Prostate gland (tissue), 2 donors: ENCODE measurements around the gene TM9SF4. TPM values are rescaled to one million over a fixed set of nuclear protein-coding genes. Genes with fewer than 3 reads are reported as not detected.

Experiments
- DNase-seq: peaks from one replicate; pipeline ENCODE4 v3.0.0-alpha.2; 2019; ENCODE audit warnings: low spot score
- H3K27ac ChIP-seq, 2 donors: fragments of 200-600 bp; sonication (generic); 2 replicates each; pipeline ENCODE4 v1.5.1; 2017 to 2019
- H3K27me3 ChIP-seq: fragments of 200-600 bp; sonication (generic); replicated peaks from 2 replicates; pipeline ENCODE4 v1.5.1; 2019; ENCODE audit not compliant: insufficient read depth
- H3K36me3 ChIP-seq, 2 donors: fragments of 200-600 bp; sonication (generic); 1 replicate in 1 of 2; 2 replicates in 1 of 2; pipeline versions ENCODE4 v1.5.1 to v1.8.1; 2017 to 2019
- H3K4me1 ChIP-seq: fragments of 200-600 bp; sonication (generic); replicated peaks from 2 replicates; pipeline ENCODE4 v1.5.1; 2019
- H3K4me3 ChIP-seq, 2 donors: fragments of 200-600 bp; sonication (generic); 2 replicates each; pipeline ENCODE4 v1.5.1; 2017 to 2019
- H3K9me3 ChIP-seq: fragments of 200-600 bp; sonication (generic); 2 replicates; pipeline ENCODE4 v1.5.1; 2017
- CTCF ChIP-seq, 4 experiments: fragments of 200-600 bp in 2 of 4; fragments of 450-650 bp in 2 of 4; sonication (generic) in 2 of 4; IDR thresholded peaks; 1 replicate in 3 of 4; 2 replicates in 1 of 4; pipeline ENCODE4 v1.5.1; 2016 to 2019; ENCODE audit warnings: antibody characterized with exemption in 4 of 4, mild to moderate bottlenecking in 2 of 4, moderate library complexity in 2 of 4
- POLR2A ChIP-seq: fragments of 450-650 bp; IDR thresholded peaks from one replicate; pipeline ENCODE4 v1.6.1; 2016; ENCODE audit warnings: antibody characterized with exemption, mild to moderate bottlenecking
- POLR2AphosphoS5 ChIP-seq: sonication (generic); formaldehyde crosslinking; IDR thresholded peaks from one replicate; pipeline ENCODE4 v1.6.1; 2017; ENCODE audit warnings: antibody characterized with exemption
- WGBS: methylation state at CpG from one replicate; pipeline ENCODE4 v1.1.5; 2018; 5-methylcytosine and 5-hydroxymethylcytosine counted together
- intact Hi-C: fragments of 100-400 bp; cut with DNase I; formaldehyde crosslinking; loops from one replicate; pipeline ENCODE4 v1.14.2; 2022
- total RNA-seq, 2 donors: library from RNA; depleted of rRNA; stranded (reverse); fragments of >200 nt; gene quantifications; one replicate each; pipeline ENCODE4 v1.1.0, GENCODE V29; 2016

The TM9SF4 gene
- total RNA-seq, 2 donors from 2014 or later: 44.7 to 62.9 TPM

- 86% methylated on average over 3 of the region's 3 CpGs for WGBS
- H3K4me3 ChIP-seq: no peak overlapping the region
- TF ChIP-seq CTCF (IDR thresholded peaks at IDR 0.05) (no peak), POLR2A (no peak), POLR2AphosphoS5 (no peak)
- H3K27ac ChIP-seq: no peak overlapping the region
- intact Hi-C loops: no loop called here
- no peaks in the 10 kb centered on the region for H3K4me1 ChIP-seq
- H3K9me3 ChIP-seq: no peaks in the 10 kb centered on the region
- peaks cover 11 to 30% of the 10 kb centered on the region in 2 donors for H3K36me3 ChIP-seq
- H3K27me3 ChIP-seq: no peaks in the 10 kb centered on the region
- DNase-seq: no peak
Observed at GRCh38 chr20:32139947-32140346, 30.4 kb downstream of the TM9SF4 start.

DNA sequence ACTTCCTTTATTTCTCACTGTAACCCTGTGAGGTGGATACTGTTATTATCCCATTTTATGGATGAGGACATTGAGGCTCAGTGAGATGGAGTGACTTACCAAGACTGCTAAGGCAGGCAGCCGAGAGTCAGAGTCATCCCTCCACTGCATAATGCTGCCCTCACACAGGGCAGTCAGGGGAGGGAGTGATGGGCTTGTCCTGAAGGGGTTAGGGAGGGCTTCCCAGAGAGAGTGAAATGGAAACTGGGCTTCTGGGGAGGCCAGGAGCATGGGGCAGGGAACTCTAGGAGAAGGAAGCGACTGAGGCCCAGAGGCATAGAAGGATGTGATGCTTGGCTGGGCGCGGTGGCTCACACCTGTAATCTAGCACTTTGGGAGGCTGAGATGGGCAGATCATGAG, 31.1 kb downstream of the TM9SF4 start:
- Histone ChIP-seq H3K9me3 (no peaks in the 10 kb centered on the region), H3K27me3 (no peaks in the 10 kb centered on the region), H3K4me3 (no peak overlapping the region), H3K36me3 (peaks cover 11 to 35% of the 10 kb centered on the region in 2 donors), H3K27ac (no peak overlapping the region), H3K4me1 (no peaks in the 10 kb centered on the region)
- intact Hi-C loops: no loop called here
- TF ChIP-seq POLR2AphosphoS5 (no peak), CTCF (IDR thresholded peaks at IDR 0.05) (no peak), POLR2A (no peak)
- DNase-seq: no peak
- 73% methylated on average over 4 of the region's 4 CpGs for WGBS

- Histone ChIP-seq H3K4me1 (no peaks in the 10 kb centered on the region), H3K27me3 (no peaks in the 10 kb centered on the region), H3K36me3 (peaks cover 11 to 39% of the 10 kb centered on the region in 2 donors), H3K9me3 (no peaks in the 10 kb centered on the region), H3K4me3 (no peak overlapping the region), H3K27ac (no peak overlapping the region)
- DNase-seq: no peak
- TF ChIP-seq CTCF (IDR thresholded peaks at IDR 0.05) (no peak), POLR2A (no peak)
- intact Hi-C loops: no loop called here
- WGBS: 95% methylated on average over 21 of the region's 21 CpGs
Observed at GRCh38 chr20:32141465-32141980, 32.0 kb downstream of the TM9SF4 start.

- no peak for DNase-seq
- Histone ChIP-seq H3K27ac (no peak overlapping the region), H3K4me1 (no peaks in the 10 kb centered on the region), H3K36me3 (peaks cover 11 to 42% of the 10 kb centered on the region in 2 donors), H3K4me3 (no peak overlapping the region), H3K27me3 (no peaks in the 10 kb centered on the region), H3K9me3 (no peaks in the 10 kb centered on the region)
- WGBS: 82% methylated on average over 5 of the region's 5 CpGs
- intact Hi-C loops: no loop called here
- TF ChIP-seq CTCF (IDR thresholded peaks at IDR 0.05) (no peak), POLR2AphosphoS5 (no peak), POLR2A (no peak)
Observed at GRCh38 chr20:32142088-32142487, 32.6 kb downstream of the TM9SF4 start.

DNA sequence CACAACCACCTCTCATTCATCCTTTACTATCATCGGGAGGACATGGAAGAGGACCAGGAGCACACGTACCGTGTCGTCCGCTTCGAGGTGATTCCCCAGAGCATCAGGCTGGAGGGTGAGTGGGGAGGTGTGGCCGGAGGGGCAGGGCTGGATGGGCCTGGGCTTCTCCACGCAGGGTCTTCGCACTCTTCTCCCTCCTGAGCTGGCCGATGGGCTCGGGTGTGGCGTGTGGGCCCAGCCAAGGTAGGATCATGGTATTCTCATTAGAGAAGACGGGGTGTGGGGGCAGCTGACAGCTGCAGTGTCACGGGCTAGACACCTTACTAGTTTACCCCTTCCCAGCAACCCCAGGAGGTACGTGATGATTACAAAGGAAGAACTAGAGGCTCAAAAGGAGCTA, 33.5 kb downstream of the TM9SF4 start:
- H3K27me3 ChIP-seq: no peaks in the 10 kb centered on the region
- no peak for DNase-seq
- intact Hi-C loops: no loop called here
- 93% methylated on average over 15 of the region's 15 CpGs for WGBS
- H3K9me3 ChIP-seq: no peaks in the 10 kb centered on the region
- H3K4me3 ChIP-seq: no peak overlapping the region
- no peaks in the 10 kb centered on the region for H3K4me1 ChIP-seq
- TF ChIP-seq POLR2A (no peak), POLR2AphosphoS5 (no peak), CTCF (IDR thresholded peaks at IDR 0.05) (no peak)
- H3K36me3 ChIP-seq: peaks cover 11 to 44% of the 10 kb centered on the region in 2 donors
- no peak overlapping the region for H3K27ac ChIP-seq
